ENCODE results near the gene CLEC2A. TPM values are rescaled to one million over a fixed set of nuclear protein-coding genes. Genes with fewer than 3 reads are reported as not detected.

Gene CLEC2A
- total RNA-seq, 1 donor from 2014 or later = 0.62 TPM

- no peak overlapping the region for H3K27ac Mint-ChIP-seq (ENCODE audit: unreplicated experiment)
- no peaks in the 10 kb centered on the region for H3K27me3 Mint-ChIP-seq (ENCODE audit: low read depth)
- peaks cover 37% of the 10 kb centered on the region for H3K9me3 Mint-ChIP-seq (ENCODE audit: low read depth)
- DNase-seq (ENCODE audit: low spot score) = no peak
- peaks cover 18% of the 10 kb centered on the region for H3K4me1 Mint-ChIP-seq (ENCODE audit: low read depth)
- peaks cover 2% of the 10 kb centered on the region for H3K36me3 Mint-ChIP-seq (ENCODE audit: low read depth)
- no peak for TF ChIP-seq CTCF (IDR thresholded peaks at IDR 0.05)
- no peak overlapping the region for H3K4me3 Mint-ChIP-seq (ENCODE audit: unreplicated experiment)
Observed at GRCh38 chr12:9906873-9907272, 25.3 kb downstream of the CLEC2A start.

- Mint-ChIP-seq H3K27me3 (ENCODE audit: low read depth) (no peaks in the 10 kb centered on the region), H3K9me3 (ENCODE audit: low read depth) (peaks cover 21% of the 10 kb centered on the region), H3K4me3 (ENCODE audit: unreplicated experiment) (no peak overlapping the region), H3K4me1 (ENCODE audit: low read depth) (peaks cover 9% of the 10 kb centered on the region), H3K27ac (ENCODE audit: unreplicated experiment) (peak overlapping the region; percentile 53), H3K36me3 (ENCODE audit: low read depth) (no peaks in the 10 kb centered on the region)
- no peak for DNase-seq (ENCODE audit: low spot score)
- no peak for TF ChIP-seq CTCF (IDR thresholded peaks at IDR 0.05)
Observed at GRCh38 chr12:9902539-9903228, 29.5 kb downstream of the CLEC2A start.

- Mint-ChIP-seq H3K27me3 (ENCODE audit: low read depth) (no peaks in the 10 kb centered on the region), H3K36me3 (ENCODE audit: low read depth) (no peaks in the 10 kb centered on the region), H3K4me1 (ENCODE audit: low read depth) (peaks cover 9% of the 10 kb centered on the region), H3K4me3 (ENCODE audit: unreplicated experiment) (no peak overlapping the region), H3K27ac (ENCODE audit: unreplicated experiment) (no peak overlapping the region), H3K9me3 (ENCODE audit: low read depth) (peaks cover 18% of the 10 kb centered on the region)
- no peak for TF ChIP-seq CTCF (IDR thresholded peaks at IDR 0.05)
- no peak for DNase-seq (ENCODE audit: low spot score)
Observed at GRCh38 chr12:9900930-9901329, 31.2 kb downstream of the CLEC2A start.

- TF ChIP-seq CTCF (IDR thresholded peaks at IDR 0.05) = no peak
- Mint-ChIP-seq H3K27ac (ENCODE audit: unreplicated experiment) (no peak overlapping the region), H3K36me3 (ENCODE audit: low read depth) (no peaks in the 10 kb centered on the region), H3K4me1 (ENCODE audit: low read depth) (peaks cover 9% of the 10 kb centered on the region), H3K9me3 (ENCODE audit: low read depth) (peaks cover 14% of the 10 kb centered on the region), H3K27me3 (ENCODE audit: low read depth) (no peaks in the 10 kb centered on the region), H3K4me3 (ENCODE audit: unreplicated experiment) (no peak overlapping the region)
- no peak for DNase-seq (ENCODE audit: low spot score)
Observed at GRCh38 chr12:9899209-9899608, 33.0 kb downstream of the CLEC2A start.

- DNase-seq (ENCODE audit: low spot score) = no peak
Observed at GRCh38 chr12:9897535-9897934, 34.6 kb downstream of the CLEC2A start.

More at GRCh38 chr12:9897535-9897934, 34.6 kb downstream of the CLEC2A start:
- Mint-ChIP-seq H3K27me3 (ENCODE audit: low read depth) (no peaks in the 10 kb centered on the region), H3K4me3 (ENCODE audit: unreplicated experiment) (no peak overlapping the region), H3K4me1 (ENCODE audit: low read depth) (peaks cover 1% of the 10 kb centered on the region), H3K36me3 (ENCODE audit: low read depth) (no peaks in the 10 kb centered on the region), H3K9me3 (ENCODE audit: low read depth) (peaks cover 5% of the 10 kb centered on the region), H3K27ac (ENCODE audit: unreplicated experiment) (no peak overlapping the region)
- TF ChIP-seq CTCF (IDR thresholded peaks at IDR 0.05) = no peak

All from chondrocyte (in vitro differentiated cells).